ENCODE measurements around the gene SLC22A17. TPM values are rescaled to one million over a fixed set of nuclear protein-coding genes. Genes with fewer than 3 reads are reported as not detected.

Gene SLC22A17
- total RNA-seq, 1 experiment from 2014 or later = 5.9 TPM

DNA sequence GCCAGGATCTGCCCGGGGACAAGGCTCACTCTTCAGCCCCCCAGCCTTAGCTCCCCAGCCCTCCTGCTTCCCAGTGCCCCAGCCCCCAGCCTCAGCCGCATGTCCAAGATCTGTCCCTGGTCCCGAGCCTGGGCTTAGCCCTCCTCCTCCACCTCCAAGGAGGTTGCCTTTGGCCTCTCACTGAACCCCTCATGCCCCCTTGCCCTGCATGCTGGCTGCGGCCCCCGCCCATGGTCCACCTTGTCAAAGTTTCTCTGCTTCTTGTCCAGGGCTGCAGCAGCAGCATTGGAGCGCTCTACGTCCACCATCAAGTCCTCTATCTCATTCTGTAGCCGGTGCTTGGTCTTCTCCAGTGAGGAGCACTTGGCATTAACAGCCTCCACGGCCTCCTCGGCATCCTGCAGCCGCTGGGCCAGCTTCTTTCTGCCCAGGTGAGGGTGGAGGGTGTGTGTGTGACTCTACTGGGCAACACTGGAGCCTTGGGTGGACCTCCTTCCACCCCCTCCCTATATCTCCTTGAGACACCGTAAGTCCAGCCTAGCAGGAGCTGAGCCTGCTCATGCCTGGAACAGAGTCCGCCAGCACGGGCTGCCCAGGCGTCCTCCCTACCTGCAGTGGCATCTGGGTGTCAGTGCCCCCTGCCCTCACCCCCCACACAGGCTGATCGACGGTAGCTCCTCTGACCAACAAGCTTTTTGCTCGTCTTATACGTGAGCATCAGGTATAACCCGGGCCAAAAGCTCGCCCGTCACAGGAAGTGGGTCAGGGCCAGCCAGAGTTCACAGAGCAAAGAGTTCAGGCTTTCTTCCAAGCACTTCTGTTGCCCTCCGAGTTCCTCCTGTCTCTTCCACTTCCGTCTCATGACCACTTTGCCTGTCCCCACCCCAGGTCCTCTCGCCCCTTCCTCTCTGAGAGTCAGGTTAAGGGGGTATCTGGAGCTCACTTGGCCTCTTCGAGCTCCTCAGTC, 35.5 kb upstream of the SLC22A17 start:
- no peaks in the 10 kb centered on the region for H3K9me3 ChIP-seq (ENCODE audit: control insufficient read depth in 1 of 2, insufficient read depth in 1 of 2, low read depth in 1 of 2, low read length in 2 of 2)
- H3K36me3 ChIP-seq (ENCODE audit: control insufficient read depth in 1 of 2, insufficient read depth in 2 of 2, low read length in 2 of 2) = no peaks in the 10 kb centered on the region
- H3K9me2 ChIP-seq (ENCODE audit: insufficient read depth) = no peaks in the 10 kb centered on the region
- H2AFZ ChIP-seq (ENCODE audit: low read depth, low read length, poor library complexity, severe bottlenecking) = no peak overlapping the region
- H3K4me2 ChIP-seq (ENCODE audit: low read length) = no peak overlapping the region
- ChIA-PET CTCF (interaction anchor here (1.0 kb wide), 1 partner anchor 8 kb away, joined by 5 read pairs; no protein-coding TSS in a partner anchor), POLR2A (no interaction called here), RAD21 (ENCODE audit: low non-redundant PET in 1 of 2, low total read pairs in 2 of 2, uncharacterized antibody in 2 of 2, unreplicated experiment in 2 of 2) (no interaction called here)
- H3K9ac ChIP-seq (ENCODE audit: low read length) = no peak overlapping the region
- BruUV-seq (replicated peaks) = no TSS peak
- no peaks in the 10 kb centered on the region for H4K20me1 ChIP-seq (ENCODE audit: insufficient read depth)
- H3K4me3 ChIP-seq (replicated peaks in 1 of 2; ENCODE audit: low read depth in 1 of 2, low read length in 2 of 2) = no peak overlapping the region
- H3K27ac ChIP-seq (ENCODE audit: low read depth, low read length) = no peak overlapping the region
- TF ChIP-seq ELF1 (IDR thresholded peaks at IDR 0.05; ENCODE audit: borderline replicate concordance, low read depth) (no peak), YY1 (IDR thresholded peaks at IDR 0.05; ENCODE audit: extremely low read depth, insufficient replicate concordance, low read depth, low read length) (no peak), TCF7L2 (IDR thresholded peaks at IDR 0.05; ENCODE audit: borderline replicate concordance, extremely low read depth, insufficient read depth, insufficient read length) (no peak), EZH2phosphoT487 (IDR thresholded peaks at IDR 0.05; ENCODE audit: borderline replicate concordance) (no peak), JUND (IDR thresholded peaks at IDR 0.05) (no peak), CBX3 (IDR thresholded peaks at IDR 0.05; ENCODE audit: low read depth) (no peak), EZH2 (IDR thresholded peaks at IDR 0.05) (no peak), ZFX (IDR thresholded peaks at IDR 0.05) (no peak), SIN3A (IDR thresholded peaks at IDR 0.05; ENCODE audit: low read depth) (no peak), RAD21 (IDR thresholded peaks at IDR 0.05; ENCODE audit: low read depth) (no peak), EGR1 (IDR thresholded peaks at IDR 0.05; ENCODE audit: low read depth) (no peak), SRF (IDR thresholded peaks at IDR 0.05; ENCODE audit: low read depth) (no peak), SP1 (IDR thresholded peaks at IDR 0.05; ENCODE audit: low read depth) (no peak), POLR2A (IDR thresholded peaks at IDR 0.05; ENCODE audit: borderline replicate concordance, extremely low read depth, insufficient read depth, insufficient read length) (no peak)
- TF ChIP-seq, protein P1, sequence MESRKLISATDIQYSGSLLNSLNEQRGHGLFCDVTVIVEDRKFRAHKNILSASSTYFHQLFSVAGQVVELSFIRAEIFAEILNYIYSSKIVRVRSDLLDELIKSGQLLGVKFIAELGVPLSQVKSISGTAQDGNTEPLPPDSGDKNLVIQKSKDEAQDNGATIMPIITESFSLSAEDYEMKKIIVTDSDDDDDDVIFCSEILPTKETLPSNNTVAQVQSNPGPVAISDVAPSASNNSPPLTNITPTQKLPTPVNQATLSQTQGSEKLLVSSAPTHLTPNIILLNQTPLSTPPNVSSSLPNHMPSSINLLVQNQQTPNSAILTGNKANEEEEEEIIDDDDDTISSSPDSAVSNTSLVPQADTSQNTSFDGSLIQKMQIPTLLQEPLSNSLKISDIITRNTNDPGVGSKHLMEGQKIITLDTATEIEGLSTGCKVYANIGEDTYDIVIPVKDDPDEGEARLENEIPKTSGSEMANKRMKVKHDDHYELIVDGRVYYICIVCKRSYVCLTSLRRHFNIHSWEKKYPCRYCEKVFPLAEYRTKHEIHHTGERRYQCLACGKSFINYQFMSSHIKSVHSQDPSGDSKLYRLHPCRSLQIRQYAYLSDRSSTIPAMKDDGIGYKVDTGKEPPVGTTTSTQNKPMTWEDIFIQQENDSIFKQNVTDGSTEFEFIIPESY (IDR thresholded peaks at IDR 0.05; ENCODE audit: extremely low read depth, insufficient replicate concordance, low read length) = no peak
- TF ChIP-seq, protein P2, sequence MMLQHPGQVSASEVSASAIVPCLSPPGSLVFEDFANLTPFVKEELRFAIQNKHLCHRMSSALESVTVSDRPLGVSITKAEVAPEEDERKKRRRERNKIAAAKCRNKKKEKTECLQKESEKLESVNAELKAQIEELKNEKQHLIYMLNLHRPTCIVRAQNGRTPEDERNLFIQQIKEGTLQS (IDR thresholded peaks at IDR 0.05) = no peak
- TF ChIP-seq, protein P3, sequence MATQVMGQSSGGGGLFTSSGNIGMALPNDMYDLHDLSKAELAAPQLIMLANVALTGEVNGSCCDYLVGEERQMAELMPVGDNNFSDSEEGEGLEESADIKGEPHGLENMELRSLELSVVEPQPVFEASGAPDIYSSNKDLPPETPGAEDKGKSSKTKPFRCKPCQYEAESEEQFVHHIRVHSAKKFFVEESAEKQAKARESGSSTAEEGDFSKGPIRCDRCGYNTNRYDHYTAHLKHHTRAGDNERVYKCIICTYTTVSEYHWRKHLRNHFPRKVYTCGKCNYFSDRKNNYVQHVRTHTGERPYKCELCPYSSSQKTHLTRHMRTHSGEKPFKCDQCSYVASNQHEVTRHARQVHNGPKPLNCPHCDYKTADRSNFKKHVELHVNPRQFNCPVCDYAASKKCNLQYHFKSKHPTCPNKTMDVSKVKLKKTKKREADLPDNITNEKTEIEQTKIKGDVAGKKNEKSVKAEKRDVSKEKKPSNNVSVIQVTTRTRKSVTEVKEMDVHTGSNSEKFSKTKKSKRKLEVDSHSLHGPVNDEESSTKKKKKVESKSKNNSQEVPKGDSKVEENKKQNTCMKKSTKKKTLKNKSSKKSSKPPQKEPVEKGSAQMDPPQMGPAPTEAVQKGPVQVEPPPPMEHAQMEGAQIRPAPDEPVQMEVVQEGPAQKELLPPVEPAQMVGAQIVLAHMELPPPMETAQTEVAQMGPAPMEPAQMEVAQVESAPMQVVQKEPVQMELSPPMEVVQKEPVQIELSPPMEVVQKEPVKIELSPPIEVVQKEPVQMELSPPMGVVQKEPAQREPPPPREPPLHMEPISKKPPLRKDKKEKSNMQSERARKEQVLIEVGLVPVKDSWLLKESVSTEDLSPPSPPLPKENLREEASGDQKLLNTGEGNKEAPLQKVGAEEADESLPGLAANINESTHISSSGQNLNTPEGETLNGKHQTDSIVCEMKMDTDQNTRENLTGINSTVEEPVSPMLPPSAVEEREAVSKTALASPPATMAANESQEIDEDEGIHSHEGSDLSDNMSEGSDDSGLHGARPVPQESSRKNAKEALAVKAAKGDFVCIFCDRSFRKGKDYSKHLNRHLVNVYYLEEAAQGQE (IDR thresholded peaks at IDR 0.05; ENCODE audit: low read depth) = no peak
- H3K27me3 ChIP-seq (ENCODE audit: insufficient read depth, low read length) = peaks cover 13% of the 10 kb centered on the region; the same call in 1 of the 2 replicates
- no peak for DNase-seq (ENCODE audit: low read depth, low spot score)
- intact Hi-C loops (cut with micrococcal nuclease) = no loop called here
- no peaks in the 10 kb centered on the region for H3K79me2 ChIP-seq (ENCODE audit: insufficient read depth, low read length)
- no peaks in the 10 kb centered on the region for H3K4me1 ChIP-seq (ENCODE audit: control insufficient read depth in 1 of 2, insufficient read depth in 2 of 2, low read length in 2 of 2)
- no peak for ATAC-seq
